ENCODE results near the gene PPHLN1. TPM values are rescaled to one million over a fixed set of nuclear protein-coding genes. Genes with fewer than 3 reads are reported as not detected.

Gene PPHLN1
- total and polyA plus RNA-seq, 2 of the 8 experiments (the other 6 are each of a cell fraction or from before 2014, with no cell fraction given): 34.3 to 71.6 TPM

- Histone ChIP-seq H3K18ac (ENCODE audit: extremely low read depth, low read length) (no peak overlapping the region), H2BK5ac (ENCODE audit: low read depth, low read length) (no peak overlapping the region), H3K79me2 (ENCODE audit: control insufficient read depth in 1 of 2, insufficient read depth in 2 of 2, low read length in 2 of 2) (peaks cover 0 to 31% of the 10 kb centered on the region in 2 experiments; a peak in 2 of 4 replicates), H4K20me1 (replicated peaks in 1 of 2; ENCODE audit: control insufficient read depth in 1 of 2, insufficient read depth in 2 of 2, low read length in 2 of 2) (peaks cover 8 to 10% of the 10 kb centered on the region in 2 experiments), H3K36me3 (ENCODE audit: control insufficient read depth in 2 of 4, insufficient read depth in 4 of 4, low read length in 3 of 4) (peaks cover 20 to 69% (median 31%) of the 10 kb centered on the region in 4 experiments), H3K9ac (replicated peaks in 1 of 4; ENCODE audit: extremely low read depth in 1 of 4, low read depth in 3 of 4, low read length in 3 of 4) (no peak overlapping the region), H2BK15ac (ENCODE audit: low read length) (no peak overlapping the region), H3K9me3 (ENCODE audit: insufficient read depth in 2 of 2, low read depth in 1 of 2, low read length in 1 of 2) (no peaks in the 10 kb centered on the region), H3K14ac (ENCODE audit: insufficient read length) (no peak overlapping the region), H4K91ac (replicated peaks; ENCODE audit: insufficient read length, low read length) (no peak overlapping the region), H2AFZ (ENCODE audit: low read length) (no peak overlapping the region), H3K4me2 (ENCODE audit: insufficient read depth in 1 of 2, low read depth in 2 of 2, low read length in 2 of 2) (no peak overlapping the region), H3K27ac (ENCODE audit: low read depth, low read length) (no peak overlapping the region), H3K4me1 (replicated peaks in 1 of 4; ENCODE audit: control insufficient read depth in 3 of 4, insufficient read depth in 4 of 4, low read length in 3 of 4) (peaks cover 0 to 3% (median 1%) of the 10 kb centered on the region in 4 experiments; a peak in 3 of 7 replicates), H3K23me2 (ENCODE audit: low read depth, low read length) (no peaks in the 10 kb centered on the region), H2BK120ac (replicated peaks; ENCODE audit: low read depth, low read length) (no peak overlapping the region), H2BK12ac (ENCODE audit: low read depth, low read length) (no peak overlapping the region), H3K4me3 (ENCODE audit: extremely low read depth in 1 of 4, insufficient read depth in 2 of 4, low read depth in 3 of 4, low read length in 4 of 4) (no peak overlapping the region), H3K56ac (replicated peaks; ENCODE audit: insufficient read length, low read depth, low read length) (no peak overlapping the region), H2BK20ac (ENCODE audit: low read length) (no peak overlapping the region), H2AK5ac (ENCODE audit: low read depth, low read length) (no peak overlapping the region), H3K23ac (ENCODE audit: insufficient read length) (no peak overlapping the region), H3K4ac (replicated peaks; ENCODE audit: insufficient read length, low read depth, low read length) (no peak overlapping the region), H3K27me3 (replicated peaks in 1 of 4; ENCODE audit: control insufficient read depth in 3 of 4, extremely low read depth in 1 of 4, insufficient read depth in 3 of 4, low read length in 3 of 4) (no peaks in the 10 kb centered on the region), H3K79me1 (ENCODE audit: low read depth, low read length) (no peaks in the 10 kb centered on the region; the same call in 1 of the 2 replicates), H4K8ac (ENCODE audit: extremely low read depth, insufficient read depth, low read length) (no peak overlapping the region), H4K5ac (ENCODE audit: insufficient read length, low read depth, low read length) (no peak overlapping the region)
- FAIRE-seq: no peak
- 91% methylated on average over 3 of the region's 3 CpGs; no CpG with 5 or more reads in 1 of the 2 experiments for whole genome bisulfite sequencing, 2 experiments (ENCODE audit: extremely low coverage in 1 of 2, insufficient coverage in 1 of 2, insufficient read length in 1 of 2, insufficient replicate concordance in 2 of 2, low coverage in 1 of 2, low lambda C conversion rate in 2 of 2, missing lambda C conversion rate in 1 of 2)
- no peak for DNase-seq (ENCODE audit: low read depth in 1 of 2, low spot score in 2 of 2)
- ChIA-PET CTCF (ENCODE audit: partially characterized antibody) (interaction anchor here (0.6 to 2.9 kb wide), 5 partner anchors 10 to 101 kb away, joined by 3 to 9 read pairs (median 5); no protein-coding TSS in a partner anchor), POLR2A (ENCODE audit: partially characterized antibody) (interaction anchor here (0.5 to 3.4 kb wide), 6 partner anchors 10 to 76 kb away, joined by 3 to 20 read pairs (median 5); no protein-coding TSS in a partner anchor)
- TF ChIP-seq, protein P1, sequence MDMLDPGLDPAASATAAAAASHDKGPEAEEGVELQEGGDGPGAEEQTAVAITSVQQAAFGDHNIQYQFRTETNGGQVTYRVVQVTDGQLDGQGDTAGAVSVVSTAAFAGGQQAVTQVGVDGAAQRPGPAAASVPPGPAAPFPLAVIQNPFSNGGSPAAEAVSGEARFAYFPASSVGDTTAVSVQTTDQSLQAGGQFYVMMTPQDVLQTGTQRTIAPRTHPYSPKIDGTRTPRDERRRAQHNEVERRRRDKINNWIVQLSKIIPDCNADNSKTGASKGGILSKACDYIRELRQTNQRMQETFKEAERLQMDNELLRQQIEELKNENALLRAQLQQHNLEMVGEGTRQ (IDR thresholded peaks at IDR 0.05; ENCODE audit: low read length): no peak
- TF ChIP-seq EZH2 (IDR thresholded peaks at IDR 0.05; ENCODE audit: low read depth, low read length, severe bottlenecking) (no peak), SRF (IDR thresholded peaks at IDR 0.05; ENCODE audit: low read depth, low read length) (no peak), KDM4A (IDR thresholded peaks at IDR 0.05; ENCODE audit: low read depth, low read length, severe bottlenecking) (no peak), SP2 (IDR thresholded peaks at IDR 0.05; ENCODE audit: low read length) (no peak), JUND (IDR thresholded peaks at IDR 0.05; ENCODE audit: low read length) (no peak), SUZ12 (IDR thresholded peaks at IDR 0.05; ENCODE audit: low read length) (no peak), CTCF (IDR thresholded peaks at IDR 0.05; ENCODE audit: control extremely low read depth in 1 of 3, insufficient read depth in 1 of 3, low read depth in 1 of 3, low read length in 3 of 3) (no peak), POU5F1 (IDR thresholded peaks at IDR 0.05; ENCODE audit: low read depth, low read length) (no peak), NANOG (IDR thresholded peaks at IDR 0.05; ENCODE audit: insufficient read depth, low read depth, low read length, poor library complexity, severe bottlenecking) (no peak)
These were observed 143.0 kb downstream of the PPHLN1 start for GRCh38 chr12:42468921-42469320.

All from H1 (cell line).